Panc1 (cell line): Measurements from ENCODE around the gene SYT12. TPM values are rescaled to one million over a fixed set of nuclear protein-coding genes. Genes with fewer than 3 reads are reported as not detected.

Experiments used
- ATAC-seq: fragments of 200-7000 bp; cut with Tn5 transposase; 2 replicates; pipeline ENCODE4 v1.9.1; 2020; ENCODE audit warnings: mild to moderate bottlenecking, moderate library complexity
- BruUV-seq: library from RNA; stranded (reverse); fragments of 400-500 nt; replicated peaks from 2 replicates; lab custom pipeline; 2021; lab: Mats Ljungman, UMichigan
- CTCF ChIA-PET: fragments of 300-600 bp; sonication (Branson Sonifier 250); formaldehyde crosslinking; loops from one replicate; lab custom pipeline; 2022; ENCODE audit warnings: antibody characterized with exemption; lab: Charles Lee
- POLR2A ChIA-PET: fragments of 300-600 bp; sonication (Branson Sonifier 250); formaldehyde crosslinking; loops from one replicate; lab custom pipeline; 2022; ENCODE audit warnings: antibody characterized with exemption; lab: Charles Lee
- DNase-seq: peaks from one replicate; pipeline ENCODE4 v3.0.0-alpha.2; 2010; ENCODE audit warnings: low read depth, low spot score
- H3K27ac ChIP-seq: 2 replicates; pipeline ENCODE4 v1.5.1; 2011; ENCODE audit warnings: mild to moderate bottlenecking, low read length, inconsistent platforms
- H3K27me3 ChIP-seq: fragments of 200-500 bp; sonication (Bioruptor generic); 2 replicates; pipeline ENCODE4 v1.6.0; 2014; ENCODE audit warnings: low read length, inconsistent platforms; ENCODE audit not compliant: control insufficient read depth, insufficient read depth
- H3K36me3 ChIP-seq: fragments of 200-500 bp; sonication (Bioruptor generic); 2 replicates; pipeline ENCODE4 v1.5.1; 2014; ENCODE audit warnings: inconsistent platforms, mild to moderate bottlenecking, low read length, moderate library complexity; ENCODE audit not compliant: control insufficient read depth, insufficient read depth
- H3K4me1 ChIP-seq: 2 replicates; pipeline ENCODE4 v1.5.1; 2011; ENCODE audit warnings: inconsistent platforms, mild to moderate bottlenecking, low read length, moderate library complexity; ENCODE audit not compliant: control insufficient read depth, insufficient read depth
- H3K4me3 ChIP-seq, 2 experiments: 2 replicates each; pipeline ENCODE4 v1.5.1; 2011 to 2012; ENCODE audit warnings: low read depth in 2 of 2, low read length in 2 of 2, mild to moderate bottlenecking in 2 of 2, inconsistent platforms in 1 of 2, moderate library complexity in 1 of 2
- H3K9me3 ChIP-seq: fragments of 200-500 bp; sonication (Bioruptor generic); 2 replicates; pipeline ENCODE4 v1.5.1; 2014; ENCODE audit warnings: low read depth, mild to moderate bottlenecking, inconsistent platforms, low read length, moderate library complexity; ENCODE audit not compliant: control insufficient read depth, insufficient read depth
- CTCF ChIP-seq: fragments of 450-650 bp; IDR thresholded peaks from 2 replicates; pipeline ENCODE4 v1.5.1; 2017; ENCODE audit warnings: mild to moderate bottlenecking
- POLR2AphosphoS5 ChIP-seq: IDR thresholded peaks from 2 replicates; pipeline ENCODE4 v1.6.1; 2012; ENCODE audit warnings: mild to moderate bottlenecking, low read depth, low read length, moderate library complexity
- REST ChIP-seq, 2 experiments: IDR thresholded peaks; 2 replicates each; pipeline ENCODE4 v1.6.1; 2011 to 2012; ENCODE audit warnings: low read depth in 2 of 2, control low read depth in 1 of 2, low read length in 1 of 2, mild to moderate bottlenecking in 1 of 2, moderate library complexity in 1 of 2; ENCODE audit not compliant: insufficient read depth in 1 of 2
- SIN3A ChIP-seq: IDR thresholded peaks from 2 replicates; pipeline ENCODE4 v1.6.1; 2012; ENCODE audit warnings: low read depth, mild to moderate bottlenecking, low read length, moderate library complexity, borderline replicate concordance; ENCODE audit not compliant: insufficient read depth
- TCF7L2 ChIP-seq: IDR thresholded peaks from 2 replicates; pipeline ENCODE4 v1.6.1; 2011; ENCODE audit warnings: mild to moderate bottlenecking, low read depth, low read length, inconsistent platforms
- in situ Hi-C: cut with HindIII; loops from 2 replicates; pipeline ENCODE4 v1.10.0; 2016; ENCODE audit warnings: low sequenced_read_pairs, low pct_unique_long_range_greater_than_20kb
- intact Hi-C: fragments of 100-400 bp; cut with micrococcal nuclease; formaldehyde crosslinking; loops from one replicate; pipeline ENCODE4 v1.10.0; 2022; ENCODE audit not compliant: unreplicated experiment
- total RNA-seq: library from RNA; stranded (reverse); gene quantifications from one replicate; pipeline ENCODE4 v1.2.1, GENCODE V29; 2021; ENCODE audit not compliant: unreplicated experiment

The SYT12 gene
- total RNA-seq, 1 experiment from 2014 or later: 0.62 TPM

DNA sequence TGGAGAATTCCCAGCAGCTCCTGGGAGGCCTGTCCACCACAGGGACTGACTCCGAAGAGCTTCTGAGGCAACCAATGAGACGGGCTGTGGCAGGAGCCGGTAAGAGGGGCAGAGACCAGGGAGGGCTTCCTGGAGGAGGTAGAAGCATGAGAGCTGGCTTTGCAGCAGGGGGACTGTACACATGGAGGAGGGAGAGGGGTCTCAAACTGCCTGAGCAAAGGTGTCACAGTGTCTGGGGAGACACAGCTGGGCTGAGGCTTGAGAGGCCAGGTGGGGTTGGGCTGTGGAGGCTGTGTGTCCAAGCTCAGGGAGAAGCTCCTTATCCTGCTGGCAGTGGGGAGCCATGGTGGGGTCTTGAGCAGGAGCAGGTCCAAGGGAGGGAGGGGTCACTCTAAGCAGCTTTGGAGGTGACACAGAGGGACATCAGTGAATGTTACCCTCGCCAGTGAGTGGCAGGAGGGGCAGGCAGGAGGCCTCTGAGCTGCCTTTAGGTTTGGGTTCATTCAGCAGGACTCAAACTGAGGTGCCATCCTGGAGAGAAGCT, 29.1 kb downstream of the SYT12 start:
- no peak for TF ChIP-seq SIN3A
- no peak for TF ChIP-seq TCF7L2
- TF ChIP-seq POLR2AphosphoS5: no peak
- TF ChIP-seq REST (IDR thresholded peaks at IDR 0.05; ENCODE audit: insufficient read depth in 1 of 2, low read depth in 2 of 2, low read length in 1 of 2): no peak
- no peak for TF ChIP-seq CTCF
- DNase-seq: no peak
- H3K9me3 ChIP-seq: no peaks in the 10 kb centered on the region
- peaks cover 28% of the 10 kb centered on the region for H3K4me1 ChIP-seq
- in situ Hi-C loops: no loop called here
- no peak overlapping the region for H3K4me3 ChIP-seq
- no peak for ATAC-seq
- intact Hi-C loops: no loop called here
- no peaks in the 10 kb centered on the region for H3K27me3 ChIP-seq
- BruUV-seq: no TSS peak
- H3K27ac ChIP-seq: no peak overlapping the region
- H3K36me3 ChIP-seq: no peaks in the 10 kb centered on the region
- CTCF ChIA-PET: interaction anchor here (0.5 to 1.5 kb wide), 2 partner anchors 20 to 330 kb away, joined by 8 to 11 read pairs; no protein-coding TSS in a partner anchor
- POLR2A ChIA-PET: no interaction called here

DNA sequence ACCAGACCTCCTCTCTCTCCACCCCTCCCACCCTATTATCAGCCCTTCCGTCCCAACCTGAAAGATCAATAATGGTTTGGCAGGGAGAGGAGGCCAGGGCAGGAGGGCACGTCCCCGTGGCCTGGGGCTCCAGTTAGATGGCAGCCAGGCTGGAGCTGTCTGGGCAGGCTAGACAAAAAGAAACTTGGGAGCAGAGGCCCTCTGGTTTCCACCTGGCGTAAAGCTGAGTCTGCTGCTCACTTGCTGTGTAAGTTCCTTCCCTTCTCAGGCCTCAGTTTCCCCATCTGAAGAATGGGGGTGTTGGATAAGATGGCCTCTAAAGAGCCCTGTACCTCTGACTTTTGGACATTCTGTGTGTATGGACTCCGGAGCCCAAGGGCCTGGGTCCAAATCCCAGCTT, 30.0 kb downstream of the SYT12 start:
- no peaks in the 10 kb centered on the region for H3K36me3 ChIP-seq
- peaks cover 35% of the 10 kb centered on the region for H3K4me1 ChIP-seq
- ATAC-seq (no peak), DNase-seq (no peak)
- no TSS peak for BruUV-seq
- ChIA-PET CTCF (interaction anchor here (0.6 to 1.5 kb wide), 7 partner anchors 19 to 255 kb away, joined by 3 to 11 read pairs (median 6); partner anchors contain the start of gene C11orf86), POLR2A (no interaction called here)
- no peak for TF ChIP-seq TCF7L2
- TF ChIP-seq CTCF: no peak
- H3K27me3 ChIP-seq: no peaks in the 10 kb centered on the region
- no peaks in the 10 kb centered on the region for H3K9me3 ChIP-seq
- no peak overlapping the region for H3K27ac ChIP-seq
- intact Hi-C loops: no loop called here
- in situ Hi-C loops: no loop called here
- no peak overlapping the region for H3K4me3 ChIP-seq
